ENCODE data around the gene ZBTB7C.

ZBTB7C gene

GRCh38 chr18:48410095-48410920 is 1.1 kb upstream of the ZBTB7C start:
- no peak; the same call in 1 of the 2 replicates for TF ChIP-seq CTCF (IDR thresholded peaks at IDR 0.05)

DNA sequence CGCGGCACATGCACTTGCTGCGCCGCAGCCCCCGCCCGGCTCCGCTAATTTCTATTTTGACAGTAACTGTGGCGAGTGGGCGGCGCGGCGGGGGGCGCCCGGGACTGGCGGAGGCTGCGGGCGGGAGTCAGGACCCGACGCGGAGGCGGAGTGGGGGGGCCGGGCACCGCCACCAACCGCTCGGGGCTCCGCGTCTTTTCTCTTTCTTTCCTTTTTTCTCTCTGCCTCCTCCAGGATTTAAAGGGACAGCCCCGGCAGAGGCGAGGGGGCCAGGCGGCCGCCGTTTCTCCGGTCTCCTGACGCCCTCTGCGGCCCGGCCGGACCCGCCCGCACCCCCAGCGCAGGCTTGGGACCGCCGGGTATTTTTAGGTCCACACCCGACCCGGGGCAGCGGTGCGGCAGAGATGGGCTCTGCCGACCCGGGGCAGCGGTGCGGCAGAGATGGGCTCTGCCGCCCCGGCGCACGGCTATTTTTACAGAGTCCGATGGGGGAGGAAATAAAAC is 460 bp upstream of the ZBTB7C start:
- no peak for TF ChIP-seq CTCF (IDR thresholded peaks at IDR 0.05)

DNA sequence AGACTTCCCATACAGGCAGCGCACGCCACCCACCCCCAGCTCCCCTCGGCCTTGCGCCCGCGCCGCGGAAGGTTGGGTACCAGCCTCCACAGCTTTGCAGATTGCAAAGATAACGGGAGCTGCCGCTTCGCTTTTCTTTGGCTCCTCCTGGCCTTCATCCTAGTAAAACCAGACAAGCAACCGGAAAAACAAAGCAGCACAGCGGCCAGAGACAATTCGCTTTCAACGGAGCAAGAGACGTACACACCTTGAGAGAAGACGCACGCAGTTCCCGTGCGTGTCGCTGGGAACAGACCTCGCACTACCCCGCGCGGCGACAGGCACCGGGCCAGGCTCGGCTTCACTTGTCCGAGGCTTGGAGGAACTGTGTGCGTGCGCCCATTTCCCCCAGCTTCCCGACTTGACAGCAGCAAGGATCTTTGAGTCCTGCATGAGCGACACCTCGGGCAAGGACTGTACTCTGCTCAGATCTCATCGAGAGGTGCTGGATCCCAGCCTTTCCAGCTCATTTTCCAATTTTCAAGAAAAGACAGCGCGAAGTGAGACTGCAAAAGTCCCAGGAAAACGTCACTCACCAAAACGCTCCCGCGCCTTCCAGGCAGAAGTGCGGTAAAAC is 964 bp downstream of the ZBTB7C start:
- no peak for TF ChIP-seq CTCF (IDR thresholded peaks at IDR 0.05)

GRCh38 chr18:48407358-48407757 is 1.8 kb downstream of the ZBTB7C start:
- TF ChIP-seq CTCF (IDR thresholded peaks at IDR 0.05), result no peak

- no peak for TF ChIP-seq CTCF (IDR thresholded peaks at IDR 0.05)
Measured at GRCh38 chr18:48405978-48406377, 3.2 kb downstream of the ZBTB7C start.

GRCh38 chr18:48404716-48405507 is 4.3 kb downstream of the ZBTB7C start:
- no peak for TF ChIP-seq CTCF (IDR thresholded peaks at IDR 0.05)

DNA sequence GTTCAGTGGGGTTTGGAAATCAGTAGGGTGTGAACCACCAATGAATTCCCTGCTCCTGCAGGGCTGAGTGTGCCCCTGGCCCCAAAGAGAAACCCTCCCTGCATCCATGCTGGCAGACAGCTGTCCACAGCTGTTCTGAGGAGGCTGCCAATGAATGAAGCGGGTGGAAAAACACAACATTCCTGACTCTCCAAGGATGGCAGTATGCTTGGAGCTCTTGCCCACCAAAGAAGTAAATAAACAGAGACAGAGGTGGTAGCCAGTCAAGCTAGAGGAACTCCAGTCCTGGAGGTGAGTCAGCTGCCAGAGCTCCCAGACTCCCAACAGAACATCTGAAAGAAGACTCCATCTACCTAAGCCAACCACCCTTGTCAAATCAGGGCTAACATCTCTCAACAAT is 6.2 kb downstream of the ZBTB7C start:
- TF ChIP-seq CTCF (IDR thresholded peaks at IDR 0.05), result no peak

Measured in LNCAP (cell line).